ENCODE results near the gene NBPF1.
"Not testable (repeated sequence)": the region's sequence is repeated elsewhere in the genome, so short reads cannot be mapped to it uniquely, and the experiment has no call there.

GRCh38 chr1:16621681-16622315, 8.4 kb upstream of the NBPF1 start:
- not testable (repeated sequence) for TF ChIP-seq CTCF (conservative IDR thresholded peaks at IDR 0.05); EZH2 (IDR thresholded peaks at IDR 0.05; ENCODE audit: low read depth)

Measured in PC-9 (cell line).